Pancreas (tissue), 10 donors: Measurements from ENCODE around the gene TMC7. TPM values are rescaled to one million over a fixed set of nuclear protein-coding genes. Genes with fewer than 3 reads are reported as not detected.
A peak's percentile ranks its signal among the peaks of the same experiment; 100 is the strongest.

Experiments used
- ATAC-seq, 4 donors: fragments of 200-7000 bp; cut with Tn5 transposase; one replicate each; pipeline versions ENCODE4 v1.8.0 to v1.9.1; 2020; ENCODE audit warnings: mild to moderate bottlenecking in 4 of 4, moderate library complexity in 4 of 4
- DNase-seq, 6 donors: peaks; one replicate each; pipeline ENCODE4 v3.0.0-alpha.2; 2020
- FAIRE-seq: peaks from 2 replicates; lab custom pipeline; 2012; peaks lifted over from hg19 to GRCh38; lab: Jason Lieb, UNC
- H3K27ac ChIP-seq, 4 donors: fragments of 200-600 bp; sonication (generic); 1 replicate in 3 of 4; 2 replicates in 1 of 4; pipeline versions ENCODE4 v1.5.0 to v1.8.0; 2020
- H3K27me3 ChIP-seq, 4 donors: fragments of 200-600 bp; one replicate each; pipeline ENCODE4 v1.8.0; 2021
- H3K36me3 ChIP-seq, 3 donors: fragments of 200-600 bp; sonication (generic) in 1 of 3; one replicate each; pipeline versions ENCODE4 v1.5.0 to v1.8.0; 2020 to 2021
- H3K4me1 ChIP-seq, 3 donors: fragments of 200-600 bp; one replicate each; pipeline ENCODE4 v1.8.0; 2021
- H3K4me3 ChIP-seq, 4 donors: fragments of 200-600 bp; sonication (generic) in 2 of 4; one replicate each; pipeline versions ENCODE4 v1.5.0 to v1.8.0; 2020 to 2021
- H3K9me3 ChIP-seq, 4 donors: fragments of 200-600 bp; one replicate each; pipeline ENCODE4 v1.8.0; 2021
- CTCF ChIP-seq, 4 donors: fragments of 200-600 bp; sonication (generic) in 3 of 4; IDR thresholded peaks; one replicate each; pipeline versions ENCODE4 v1.5.0 to v1.8.0; 2021; ENCODE audit warnings: antibody characterized with exemption in 4 of 4
- WGBS, 2 donors: extraction: QIAGEN DNeasy Blood & Tissue Kit; methylation state at CpG; one replicate each; pipeline ENCODE4 v1.1.7; 2013; 5-methylcytosine and 5-hydroxymethylcytosine counted together
- intact Hi-C, 3 donors: fragments of 100-400 bp; cut with DNase I; formaldehyde crosslinking; loops; one replicate each; pipeline versions ENCODE4 v1.11.1 to v1.14.2; 2022
- polyA plus RNA-seq, 2 donors: library from polyadenylated mRNA; stranded (reverse); fragments of 200-250 nt; gene quantifications; one replicate each; pipeline ENCODE4 v1.2.3, GENCODE V29; 2013
- total RNA-seq, 6 donors: library from RNA; stranded (reverse); fragmentation: NEBNext Ultra II Directional in 4 of 6; extraction: Animal tissue kit (Norgen Biotek cat#: 25700) in 4 of 6; gene quantifications; one replicate each; pipeline versions ENCODE4 v1.2.1 to v1.2.4, GENCODE V29; 2021 to 2023
- donor health status: healthy with polysubstance abuse.
- donor health status: DM: no; HTN: no; CAD: no; lungs with moderate emphysema.
- donor health status: DM: no; HTN: no; CAD: no.
- donor health status: control.
- donor health status: control.
- donor health status: Bipolar disorder and iron deficiency.
- donor health status: DM: yes; HTN: yes; CAD: no.
- donor health status: DM: no; HTN: no; CAD: no.
- donor health status: DM: no; HTN: no; CAD: no.
- donor health status: DM: yes; HTN: yes; CAD: no.

Gene TMC7
- total and polyA plus RNA-seq, 8 donors, result 0.20 to 1.1 (median 0.44) TPM

GRCh38 chr16:18959031-18959505, 24.7 kb upstream of the TMC7 start:
- no peaks in the 10 kb centered on the region for H3K36me3 ChIP-seq
- TF ChIP-seq CTCF (IDR thresholded peaks at IDR 0.05), result no peak
- no peaks in the 10 kb centered on the region for H3K4me1 ChIP-seq
- FAIRE-seq (no peak), DNase-seq (no peak), ATAC-seq (no peak)
- no peak overlapping the region for H3K4me3 ChIP-seq
- no peaks in the 10 kb centered on the region for H3K9me3 ChIP-seq
- WGBS, 2 donors, result 64 to 82% methylated on average over 2 of the region's 2 CpGs
- intact Hi-C loops, result no loop called here
- no peaks in the 10 kb centered on the region for H3K27me3 ChIP-seq
- no peak overlapping the region for H3K27ac ChIP-seq

- Histone ChIP-seq H3K27me3 (no peaks in the 10 kb centered on the region), H3K4me1 (no peaks in the 10 kb centered on the region), H3K9me3 (no peaks in the 10 kb centered on the region), H3K4me3 (no peak overlapping the region), H3K36me3 (no peaks in the 10 kb centered on the region), H3K27ac (no peak overlapping the region)
- no peak for ATAC-seq
- DNase-seq, result no peak
- intact Hi-C loops, result no loop called here
- 76 to 85% methylated on average over 5 of the region's 5 CpGs for WGBS, 2 donors
- TF ChIP-seq CTCF (IDR thresholded peaks at IDR 0.05), result no peak
- FAIRE-seq, result no peak
Measured at GRCh38 chr16:18965555-18965954, 18.2 kb upstream of the TMC7 start.

GRCh38 chr16:18966791-18967190, 16.9 kb upstream of the TMC7 start:
- no peak for TF ChIP-seq CTCF (IDR thresholded peaks at IDR 0.05)
- Histone ChIP-seq H3K9me3 (no peaks in the 10 kb centered on the region), H3K36me3 (no peaks in the 10 kb centered on the region), H3K4me1 (no peaks in the 10 kb centered on the region), H3K27ac (no peak overlapping the region), H3K27me3 (no peaks in the 10 kb centered on the region), H3K4me3 (no peak overlapping the region)
- FAIRE-seq (no peak), ATAC-seq (no peak), DNase-seq (no peak)
- intact Hi-C loops, result no loop called here
- WGBS, 2 donors, result 78 to 91% methylated on average over 5 of the region's 5 CpGs

- no peaks in the 10 kb centered on the region for H3K9me3 ChIP-seq
- DNase-seq (peak; percentile 52 to 95 (median 80)), ATAC-seq (peak; percentile 87 to 100 (median 96)), FAIRE-seq (no peak)
- TF ChIP-seq CTCF (IDR thresholded peaks at IDR 0.05), result peak; percentile 82 to 95 (median 88)
- no peaks in the 10 kb centered on the region for H3K4me1 ChIP-seq
- peak overlapping the region in 1 of 4 donors; percentile 11 for H3K4me3 ChIP-seq
- no peaks in the 10 kb centered on the region for H3K36me3 ChIP-seq
- H3K27ac ChIP-seq, result no peak overlapping the region
- intact Hi-C loops, result no loop called here
- H3K27me3 ChIP-seq, result no peaks in the 10 kb centered on the region
- WGBS, 2 donors, result 14 to 19% methylated on average over 18 of the region's 18 CpGs
Measured at GRCh38 chr16:18969050-18969854, 14.5 kb upstream of the TMC7 start.

- H3K9me3 ChIP-seq, result no peaks in the 10 kb centered on the region
- ATAC-seq, result no peak
- FAIRE-seq, result no peak
- H3K36me3 ChIP-seq, result no peaks in the 10 kb centered on the region
- H3K27ac ChIP-seq, result no peak overlapping the region
- H3K4me1 ChIP-seq, result no peaks in the 10 kb centered on the region
- DNase-seq, result no peak
- H3K4me3 ChIP-seq, result no peak overlapping the region
- no peak for TF ChIP-seq CTCF (IDR thresholded peaks at IDR 0.05)
- 58 to 70% methylated on average over 4 of the region's 4 CpGs for WGBS, 2 donors
- no peaks in the 10 kb centered on the region for H3K27me3 ChIP-seq
- intact Hi-C loops, result no loop called here
Measured at GRCh38 chr16:18969855-18970240, 13.9 kb upstream of the TMC7 start.
